ENCODE results near the gene AOAH.

The AOAH gene

DNA sequence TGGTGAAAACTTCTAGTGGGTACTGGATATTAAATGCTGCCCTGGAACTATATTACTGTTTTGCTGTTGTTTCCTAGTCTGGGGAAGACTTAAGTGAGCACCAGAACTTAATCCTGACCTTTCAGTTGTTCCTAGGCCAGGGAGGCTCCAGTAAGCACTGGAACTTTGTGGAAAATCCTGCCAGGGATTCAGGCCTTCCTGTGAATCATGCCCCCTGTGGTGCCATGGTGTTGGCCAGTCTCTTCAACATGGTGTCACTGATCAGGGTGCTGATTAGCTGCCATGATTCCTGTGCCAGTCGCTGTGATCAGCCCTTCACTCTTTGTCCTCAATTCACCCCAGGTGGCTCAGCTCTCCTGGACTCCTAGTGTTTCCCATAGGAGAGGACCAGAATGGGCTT is 8.5 kb upstream of the AOAH start:
- in situ Hi-C loops (cut with MboI; ENCODE audit: low sequenced_read_pairs, unreplicated experiment) = no loop called here
- DNase-seq (ENCODE audit: low spot score) = no peak

DNA sequence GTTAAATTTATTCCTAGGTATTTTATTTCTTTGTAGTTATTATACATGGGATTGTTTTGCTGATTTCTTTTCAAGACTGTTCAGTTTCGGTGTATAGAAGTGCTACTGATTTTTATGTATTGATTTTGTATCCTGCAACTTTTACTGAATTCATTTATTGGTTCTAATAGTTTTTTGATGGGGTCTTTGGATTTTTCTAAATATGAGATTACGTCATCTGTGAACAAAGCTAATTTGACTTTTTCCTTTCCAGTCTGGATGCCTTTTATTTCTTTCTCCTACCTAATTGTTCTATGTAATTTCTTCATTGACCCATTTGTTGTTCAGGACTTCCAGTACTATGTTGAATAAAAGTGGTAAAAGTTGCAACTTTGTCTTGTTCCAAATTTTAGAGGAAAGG is 5.8 kb upstream of the AOAH start:
- in situ Hi-C loops (cut with MboI; ENCODE audit: low sequenced_read_pairs, unreplicated experiment) = no loop called here
- no peak for TF ChIP-seq CTCF (IDR thresholded peaks at IDR 0.05; ENCODE audit: borderline replicate concordance, control extremely low read depth, extremely low read depth, insufficient read depth, missing control alignments)
- DNase-seq (ENCODE audit: low spot score) = no peak

More for the DNA sequence above, 8.5 kb upstream of the AOAH start:
- TF ChIP-seq CTCF (IDR thresholded peaks at IDR 0.05; ENCODE audit: borderline replicate concordance, control extremely low read depth, extremely low read depth, insufficient read depth, missing control alignments) = no peak

DNA sequence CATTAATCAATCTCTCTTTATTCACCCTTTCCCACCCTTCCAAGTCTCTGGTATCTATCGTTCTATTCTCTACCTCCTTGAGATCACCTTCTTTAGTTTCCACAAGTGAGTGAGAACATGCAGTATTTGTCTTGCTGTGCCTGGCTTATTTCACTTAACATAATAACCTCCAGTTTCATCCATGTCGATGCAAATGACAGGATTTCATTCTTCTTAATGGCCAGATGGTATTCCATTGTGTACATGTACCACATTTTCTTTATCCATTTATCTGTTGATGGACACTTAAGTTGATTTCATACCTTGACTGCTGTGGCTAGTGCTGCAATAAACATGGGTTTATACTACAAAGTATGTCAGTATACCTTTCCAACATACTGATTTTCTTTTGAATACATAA is 3.8 kb upstream of the AOAH start:
- no peak for DNase-seq (ENCODE audit: low spot score)
- TF ChIP-seq CTCF (IDR thresholded peaks at IDR 0.05; ENCODE audit: borderline replicate concordance, control extremely low read depth, extremely low read depth, insufficient read depth, missing control alignments) = no peak
- in situ Hi-C loops (cut with MboI; ENCODE audit: low sequenced_read_pairs, unreplicated experiment) = no loop called here

GRCh38 chr7:36726806-36727503 is 2.7 kb upstream of the AOAH start:
- in situ Hi-C loops (cut with MboI; ENCODE audit: low sequenced_read_pairs, unreplicated experiment) = no loop called here
- no peak for DNase-seq (ENCODE audit: low spot score)
- TF ChIP-seq CTCF (IDR thresholded peaks at IDR 0.05; ENCODE audit: borderline replicate concordance, control extremely low read depth, extremely low read depth, insufficient read depth, missing control alignments) = no peak

DNA sequence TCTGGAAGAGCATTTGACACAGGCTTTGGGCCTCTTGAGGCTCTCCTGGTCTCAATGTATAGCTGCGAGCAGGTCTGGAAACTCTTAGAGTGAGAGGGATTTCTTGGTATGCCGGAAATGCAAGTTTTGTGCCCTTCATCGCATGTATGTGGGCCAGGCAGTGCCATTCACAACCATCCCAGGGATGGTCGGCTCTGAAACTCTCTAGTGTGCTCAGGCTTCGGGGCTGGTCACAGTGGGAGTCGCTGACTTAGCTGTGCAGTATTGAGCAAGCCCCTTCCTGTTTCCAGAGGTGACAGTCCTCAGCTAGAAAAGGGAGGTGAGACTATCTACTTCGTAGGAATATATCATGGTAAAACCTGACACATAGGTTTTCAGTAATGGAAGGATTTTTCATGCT is 2.0 kb upstream of the AOAH start:
- in situ Hi-C loops (cut with MboI; ENCODE audit: low sequenced_read_pairs, unreplicated experiment) = no loop called here
- DNase-seq (ENCODE audit: low spot score) = no peak
- TF ChIP-seq CTCF (IDR thresholded peaks at IDR 0.05; ENCODE audit: borderline replicate concordance, control extremely low read depth, extremely low read depth, insufficient read depth, missing control alignments) = no peak

DNA sequence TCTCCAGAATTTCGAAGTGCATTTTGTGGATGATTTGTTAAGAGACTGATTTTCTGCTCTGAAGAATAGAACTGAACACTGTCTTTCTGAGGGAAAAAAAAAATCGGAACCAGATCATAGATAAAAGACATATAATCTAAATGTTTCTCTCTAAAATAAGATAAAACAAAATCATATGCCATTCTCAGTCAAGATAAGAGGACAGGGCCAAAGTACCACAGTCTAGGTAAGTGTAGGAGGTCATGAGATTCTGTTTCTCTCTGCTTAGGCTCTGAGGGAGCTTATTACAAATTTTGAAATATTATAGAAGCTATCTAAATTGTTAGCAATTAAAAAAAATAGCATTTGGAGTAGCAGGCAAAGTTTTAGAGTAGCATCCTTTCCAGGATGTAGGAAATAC is 702 bp upstream of the AOAH start:
- no peak for DNase-seq (ENCODE audit: low spot score)
- TF ChIP-seq CTCF (IDR thresholded peaks at IDR 0.05; ENCODE audit: borderline replicate concordance, control extremely low read depth, extremely low read depth, insufficient read depth, missing control alignments) = no peak
- in situ Hi-C loops (cut with MboI; ENCODE audit: low sequenced_read_pairs, unreplicated experiment) = no loop called here
